Activated CD4-positive, alpha-beta memory T cell treated with anti-CD3 and anti-CD28 coated beads, Interleukin-2, amount 10 ng/mL, durations not matched to agents 7 days and 5 days (primary cell): ENCODE results near the gene ZNF777. TPM values are rescaled to one million over a fixed set of nuclear protein-coding genes. Genes with fewer than 3 reads are reported as not detected.

Experiments used
- total RNA-seq, 2 experiments: library from RNA; stranded (reverse); gene quantifications; one replicate each; pipeline ENCODE4 v1.2.3, GENCODE V29; 2021

ZNF777 gene
- total RNA-seq, 2 experiments from 2014 or later, result 11.7 to 11.8 TPM

Other genes starting within 250 kb of the ZNF777 start
- gene ZNF212, start 221.4 kb downstream of the ZNF777 start, total RNA-seq, result 10 to 100 TPM; 13.5 to 14.5 TPM
- 10 to 100 TPM; 14.4 to 15.8 TPM for gene ZNF783, start 198.9 kb downstream of the ZNF777 start, total RNA-seq
- 10 to 100 TPM; 18.5 to 19.8 TPM for gene ZNF746, start 36.7 kb upstream of the ZNF777 start, total RNA-seq